ENCODE results near the gene GLB1L3.
"Not testable (repeated sequence)": the region's sequence is repeated elsewhere in the genome, so short reads cannot be mapped to it uniquely, and the experiment has no call there.

GLB1L3 gene

DNA sequence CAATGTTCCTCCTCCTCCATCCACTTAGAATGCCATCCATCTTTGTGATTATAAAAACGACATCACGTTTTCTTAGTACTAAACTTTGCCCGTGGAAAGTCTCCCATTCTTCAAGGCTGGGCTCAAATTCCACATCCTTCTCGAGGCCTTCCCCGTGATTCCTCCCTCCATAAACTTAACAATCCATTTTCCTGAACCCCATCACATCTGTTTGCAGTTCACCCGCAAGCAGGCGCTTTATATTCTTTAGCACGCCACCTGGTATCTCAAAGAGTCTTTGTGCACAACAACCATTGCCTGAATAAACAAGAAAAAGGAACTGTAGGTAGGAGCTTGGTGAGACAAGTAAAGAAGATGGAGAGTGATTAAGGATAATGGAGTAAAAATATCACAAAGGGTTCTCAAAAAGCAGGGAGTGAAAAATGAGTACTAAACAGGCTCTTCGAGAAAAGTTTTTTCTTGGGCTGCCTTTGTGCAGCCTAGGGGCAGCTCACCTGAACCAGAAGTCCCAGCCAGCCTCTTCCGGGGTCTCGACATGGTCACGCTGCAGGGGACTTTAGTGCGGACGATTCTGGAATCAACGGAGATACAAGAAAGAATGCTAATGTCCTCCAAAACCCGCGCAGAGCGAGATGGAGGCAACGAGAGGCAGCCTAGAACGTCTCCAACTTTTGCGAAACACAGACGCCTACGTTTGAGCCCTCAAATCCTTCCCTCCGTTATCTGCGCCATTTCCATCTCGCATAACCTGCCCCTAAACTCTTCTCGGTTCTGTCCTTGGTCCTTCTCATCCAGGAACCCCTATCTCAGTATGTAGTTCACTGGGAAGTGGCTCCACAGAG, 23.6 kb upstream of the GLB1L3 start:
- peak in 1 of 5 experiments; percentile 57 for DNase-seq

- peak; percentile 90 to 98 (median 94) for DNase-seq
These were observed 22.8 kb upstream of the GLB1L3 start, which contains the start of the genes ACAD8 and THYN1 for GRCh38 chr11:134253188-134253993. Gene ACAD8 (plus strand): TSS chr11:134253568. CDS start chr11:134253601, 33 bp downstream. Gene THYN1 (minus strand): TSS chr11:134253352. CDS start chr11:134252882, 470 bp downstream.

GRCh38 chr11:134254433-134255183, 21.6 kb upstream of the GLB1L3 start:
- DNase-seq, result no peak

GRCh38 chr11:134255184-134255561, 21.0 kb upstream of the GLB1L3 start:
- not testable (repeated sequence) for DNase-seq

DNA sequence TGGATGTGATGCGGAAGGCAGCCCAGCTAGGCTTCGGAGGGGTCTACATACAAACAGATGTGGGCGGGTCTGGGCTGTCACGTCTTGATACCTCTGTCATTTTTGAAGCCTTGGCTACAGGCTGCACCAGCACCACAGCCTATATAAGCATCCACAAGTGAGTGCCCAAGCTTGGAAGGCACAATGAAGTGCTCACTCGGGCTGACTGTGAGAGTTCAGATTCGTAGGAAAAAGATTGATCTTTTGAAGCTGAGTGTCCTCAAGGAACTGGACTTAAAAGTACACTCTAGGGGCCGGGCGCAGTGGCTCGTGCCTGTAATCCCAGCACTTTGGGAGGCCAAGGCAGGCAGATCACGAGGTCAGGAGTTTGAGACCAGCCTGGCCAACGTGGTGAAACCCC, 19.1 kb upstream of the GLB1L3 start:
- no peak for DNase-seq

- no peak for DNase-seq
These were observed 17.6 kb upstream of the GLB1L3 start for GRCh38 chr11:134258577-134258976.

DNA sequence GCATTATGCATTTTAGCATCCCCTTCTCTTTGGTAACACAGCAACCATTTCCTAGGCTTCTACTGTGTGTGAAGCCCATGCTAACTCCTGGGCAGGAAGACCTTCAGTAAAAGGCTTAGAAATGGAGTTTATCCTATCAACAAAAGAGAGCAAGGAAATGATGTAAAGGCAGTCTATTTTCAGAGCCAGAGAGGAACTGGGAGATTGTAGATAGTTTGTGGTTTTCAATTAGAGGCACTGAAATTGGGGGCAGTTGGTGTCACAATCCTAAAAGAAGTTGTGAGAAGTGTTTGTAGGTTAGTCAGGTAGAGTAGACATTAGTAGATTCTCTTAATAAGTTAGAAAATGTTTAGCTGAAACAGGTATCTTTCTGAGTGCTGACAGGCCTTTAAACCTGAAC, 15.7 kb upstream of the GLB1L3 start:
- DNase-seq, result peak in 1 of 5 experiments; percentile 29

- DNase-seq, result no peak
These were observed 15.2 kb upstream of the GLB1L3 start for GRCh38 chr11:134260983-134261382.

DNA sequence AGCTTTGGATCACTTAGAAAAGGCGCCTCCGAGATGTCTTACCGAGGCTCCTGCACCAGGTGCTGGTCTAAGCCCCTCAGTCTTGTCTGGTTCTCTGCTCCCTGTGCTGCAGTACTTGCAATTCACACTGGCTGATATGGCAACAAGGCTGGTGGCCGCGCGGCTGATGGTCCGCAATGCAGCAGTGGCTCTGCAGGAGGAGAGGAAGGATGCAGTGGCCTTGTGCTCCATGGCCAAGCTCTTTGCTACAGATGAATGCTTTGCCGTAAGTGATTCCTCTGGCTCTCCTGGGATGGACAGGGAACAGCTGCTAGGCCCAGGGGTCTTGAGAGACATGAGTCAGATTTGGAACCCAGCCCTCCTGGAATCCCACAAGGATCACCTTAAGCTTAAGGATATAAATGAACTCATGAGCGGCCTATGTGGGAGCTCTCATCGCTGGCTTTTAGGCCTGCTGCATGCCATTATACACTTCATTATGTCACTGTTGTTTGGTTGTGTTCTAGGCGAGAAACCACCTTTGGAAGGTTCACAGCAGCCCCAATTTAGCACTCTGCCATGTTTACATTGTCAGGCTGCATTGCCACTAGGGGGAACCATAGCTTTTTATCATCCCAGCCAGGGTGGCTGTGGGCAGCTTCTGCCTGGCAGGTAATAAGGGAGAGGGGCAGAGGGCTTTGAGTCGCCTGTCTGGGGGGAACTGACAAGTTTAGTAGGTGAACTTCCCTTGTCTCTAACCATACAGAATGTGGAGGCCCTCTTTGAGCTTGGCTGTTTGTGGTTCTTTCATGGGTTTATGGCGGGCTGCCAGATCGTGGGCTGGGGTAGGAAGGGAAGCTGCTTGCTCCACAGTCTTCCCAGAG, 14.3 kb upstream of the GLB1L3 start:
- DNase-seq, result peak in 1 of 5 experiments; percentile 61

GRCh38 chr11:134264966-134265764, 11.0 kb upstream of the GLB1L3 start:
- no peak for DNase-seq

DNA sequence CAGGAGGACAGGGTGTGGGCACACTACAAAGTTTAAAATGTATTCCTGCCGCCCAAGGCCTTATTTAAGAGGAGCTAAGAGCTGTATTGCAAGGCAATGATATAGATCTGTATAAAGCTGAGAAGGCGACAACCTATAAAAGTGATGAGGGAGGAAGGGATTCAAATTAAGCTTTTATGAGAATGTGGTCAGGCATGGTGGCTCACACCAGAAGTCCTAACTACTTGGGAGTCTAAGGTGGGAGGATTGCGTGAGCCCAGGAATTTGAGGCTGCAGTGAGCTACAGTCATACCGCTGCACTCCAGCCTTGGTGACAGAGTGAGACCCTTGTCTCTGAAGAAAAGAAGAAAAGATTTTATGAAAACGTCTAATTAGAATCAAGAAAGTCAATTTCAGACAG, 9.7 kb upstream of the GLB1L3 start:
- no peak for DNase-seq

DNA sequence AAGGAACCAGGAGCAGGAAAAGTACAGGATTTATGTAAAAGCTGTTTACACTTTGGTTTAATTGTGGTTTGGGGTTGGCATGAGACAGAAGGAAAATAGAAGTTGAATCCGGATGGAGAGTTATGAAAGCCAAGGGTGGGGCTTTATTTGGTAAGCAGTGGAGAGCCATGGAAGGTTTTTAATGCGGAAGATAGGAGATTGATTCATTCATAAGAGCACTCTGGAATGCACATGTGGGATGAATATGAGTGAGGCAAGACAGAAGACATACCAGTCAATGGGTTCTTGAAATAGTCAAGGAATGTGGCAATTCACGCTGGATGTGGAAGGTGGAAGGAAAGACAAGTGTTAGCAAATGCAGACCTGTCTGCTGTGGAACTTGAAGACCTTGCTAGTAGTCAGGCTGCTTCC, 9.3 kb upstream of the GLB1L3 start:
- DNase-seq, result no peak

- no peak for DNase-seq
These were observed 8.7 kb upstream of the GLB1L3 start for GRCh38 chr11:134267461-134267860.

GRCh38 chr11:134267966-134268365, 8.2 kb upstream of the GLB1L3 start:
- no peak for DNase-seq

DNA sequence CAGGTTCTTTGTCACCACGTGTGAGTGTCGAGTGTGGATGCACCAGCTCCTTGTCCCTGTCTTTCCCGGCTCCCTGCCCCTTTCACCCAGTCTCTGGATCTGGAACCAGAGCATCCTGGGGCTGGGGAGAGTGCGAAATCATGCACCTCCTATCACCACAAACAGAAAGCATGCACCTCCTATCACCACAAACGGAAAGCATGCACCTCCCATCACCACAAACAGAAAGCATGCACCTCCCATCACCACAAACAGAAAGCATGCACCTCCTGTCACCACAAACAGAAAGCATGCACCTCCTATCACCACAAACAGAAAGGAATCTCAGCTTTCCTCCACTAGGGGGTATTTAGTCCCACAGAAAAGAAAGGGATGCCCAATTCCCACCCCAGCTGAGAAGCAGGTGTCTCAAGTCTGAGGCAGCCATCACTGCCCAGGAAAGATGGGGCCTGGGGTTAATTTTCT, 5.9 kb upstream of the GLB1L3 start:
- peak in 2 of 5 experiments; percentile 16 to 94 for DNase-seq

DNA sequence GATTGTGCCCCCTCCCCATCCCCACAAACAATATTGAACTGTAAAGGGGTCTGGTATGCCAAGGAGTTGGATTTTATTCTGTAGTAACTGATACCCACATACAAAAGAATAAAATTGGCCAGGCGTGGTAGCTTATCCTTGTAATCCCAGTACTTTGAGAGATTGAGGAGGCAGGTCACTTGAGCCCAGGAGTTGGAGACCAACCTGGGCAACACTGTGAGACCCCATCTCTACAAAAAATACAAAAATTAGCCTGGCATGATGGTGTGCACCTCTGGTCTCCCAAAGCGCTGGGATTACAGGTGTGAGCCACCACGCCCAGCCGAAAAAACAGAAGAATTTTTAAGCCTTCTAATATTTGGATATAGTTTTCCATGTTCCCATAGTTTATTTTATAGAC, 4.2 kb upstream of the GLB1L3 start:
- no peak for DNase-seq

- DNase-seq, result no peak
These were observed 3.5 kb upstream of the GLB1L3 start for GRCh38 chr11:134272381-134273316.

DNA sequence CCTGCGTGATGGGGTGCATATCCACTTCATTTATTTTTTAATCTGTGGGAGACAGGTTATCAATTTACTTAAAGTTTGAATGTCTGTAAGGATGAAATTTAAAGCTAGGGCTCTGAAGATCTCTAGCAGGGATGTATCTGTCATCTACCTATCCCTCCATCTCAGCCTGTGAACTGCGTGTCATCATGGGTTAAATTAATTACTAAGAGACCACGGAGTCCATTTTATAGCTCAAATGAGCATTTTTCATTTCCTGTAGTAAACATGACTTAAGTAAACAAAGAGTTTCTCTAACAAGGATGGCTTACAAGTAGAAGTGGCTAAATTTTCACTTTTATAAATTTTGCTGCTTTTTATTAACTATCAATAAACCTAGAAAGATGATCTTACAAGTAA, 2.9 kb upstream of the GLB1L3 start:
- DNase-seq, result peak in 1 of 5 experiments; percentile 62

- DNase-seq, result no peak
These were observed 1.0 kb upstream of the GLB1L3 start for GRCh38 chr11:134275188-134275533.

Measured in T-helper 2 cell (primary cell).